Measurements from ENCODE around the gene THRAP3. TPM values are rescaled to one million over a fixed set of nuclear protein-coding genes. Genes with fewer than 3 reads are reported as not detected.

The THRAP3 gene
- total RNA-seq, 1 experiment from 2014 or later = 86.8 TPM

GRCh38 chr1:36273024-36273423, 48.8 kb downstream of the THRAP3 start:
- H3K36me3 Mint-ChIP-seq (ENCODE audit: insufficient read depth, unreplicated experiment) = peaks cover 56% of the 10 kb centered on the region
- POLR2A ChIA-PET = no interaction called here
- no peak overlapping the region for H3K4me3 ChIP-seq (ENCODE audit: low read depth, low read length)
- TF ChIP-seq CTCF (IDR thresholded peaks at IDR 0.05; ENCODE audit: insufficient read depth in 1 of 2, low read depth in 1 of 2, low read length in 1 of 2, severe bottlenecking in 1 of 2, unreplicated experiment in 1 of 2) = no peak
- peaks cover 5% of the 10 kb centered on the region for H3K4me1 Mint-ChIP-seq (ENCODE audit: low read depth, unreplicated experiment)
- DNase-seq = no peak
- no TSS peak for BruUV-seq (replicated peaks)
- H3K27me3 ChIP-seq (replicated peaks; ENCODE audit: control insufficient read depth, insufficient read depth, low read length) = no peaks in the 10 kb centered on the region
- no peaks in the 10 kb centered on the region; the same call in 1 of the 2 replicates for H3K36me3 ChIP-seq (ENCODE audit: control insufficient read depth, insufficient read depth, low read length)
- no peaks in the 10 kb centered on the region for H3K27me3 Mint-ChIP-seq (ENCODE audit: insufficient read depth, unreplicated experiment)
- H3K4me3 Mint-ChIP-seq (ENCODE audit: unreplicated experiment) = no peak overlapping the region
- H3K9me3 ChIP-seq = no peaks in the 10 kb centered on the region
- CTCF ChIA-PET = no interaction called here
- H3K27ac Mint-ChIP-seq (ENCODE audit: unreplicated experiment) = no peak overlapping the region
- no peaks in the 10 kb centered on the region for H3K9me3 Mint-ChIP-seq (ENCODE audit: unreplicated experiment)
- intact Hi-C loops (cut with micrococcal nuclease; ENCODE audit: unreplicated experiment) = no loop called here
- H3K4me1 ChIP-seq = peaks cover 16% of the 10 kb centered on the region

GRCh38 chr1:36274201-36274600, 50.0 kb downstream of the THRAP3 start:
- no peak for TF ChIP-seq CTCF (IDR thresholded peaks at IDR 0.05; ENCODE audit: insufficient read depth in 1 of 2, low read depth in 1 of 2, low read length in 1 of 2, severe bottlenecking in 1 of 2, unreplicated experiment in 1 of 2)

GRCh38 chr1:36276688-36277087, 52.4 kb downstream of the THRAP3 start:
- intact Hi-C loops (cut with micrococcal nuclease; ENCODE audit: unreplicated experiment) = no loop called here
- no peaks in the 10 kb centered on the region; the same call in 1 of the 2 replicates for H3K36me3 ChIP-seq (ENCODE audit: control insufficient read depth, insufficient read depth, low read length)
- POLR2A ChIA-PET = interaction anchor here (0.7 kb wide), 1 partner anchor 74 kb away, joined by 5 read pairs; no protein-coding TSS in a partner anchor
- Mint-ChIP-seq H3K27me3 (ENCODE audit: insufficient read depth, unreplicated experiment) (no peaks in the 10 kb centered on the region), H3K9me3 (ENCODE audit: unreplicated experiment) (no peaks in the 10 kb centered on the region), H3K27ac (ENCODE audit: unreplicated experiment) (no peak overlapping the region), H3K4me1 (ENCODE audit: low read depth, unreplicated experiment) (peaks cover 5% of the 10 kb centered on the region), H3K4me3 (ENCODE audit: unreplicated experiment) (no peak overlapping the region), H3K36me3 (ENCODE audit: insufficient read depth, unreplicated experiment) (peaks cover 32% of the 10 kb centered on the region)
- H3K27me3 ChIP-seq (replicated peaks; ENCODE audit: control insufficient read depth, insufficient read depth, low read length) = no peaks in the 10 kb centered on the region
- no peak overlapping the region for H3K4me3 ChIP-seq (ENCODE audit: low read depth, low read length)
- no peaks in the 10 kb centered on the region for H3K9me3 ChIP-seq
- no peak for TF ChIP-seq CTCF (IDR thresholded peaks at IDR 0.05; ENCODE audit: insufficient read depth in 1 of 2, low read depth in 1 of 2, low read length in 1 of 2, severe bottlenecking in 1 of 2, unreplicated experiment in 1 of 2)
- no peaks in the 10 kb centered on the region for H3K4me1 ChIP-seq
- CTCF ChIA-PET = interaction anchor here (0.6 kb wide), 1 partner anchor 33 kb away, joined by 3 read pairs; no protein-coding TSS in a partner anchor
- no TSS peak for BruUV-seq (replicated peaks)
- DNase-seq = no peak

More at GRCh38 chr1:36274201-36274600, 50.0 kb downstream of the THRAP3 start:
- POLR2A ChIA-PET = no interaction called here
- Histone ChIP-seq H3K4me3 (ENCODE audit: low read depth, low read length) (no peak overlapping the region), H3K4me1 (peaks cover 10% of the 10 kb centered on the region), H3K27me3 (replicated peaks; ENCODE audit: control insufficient read depth, insufficient read depth, low read length) (no peaks in the 10 kb centered on the region), H3K9me3 (no peaks in the 10 kb centered on the region), H3K36me3 (ENCODE audit: control insufficient read depth, insufficient read depth, low read length) (no peaks in the 10 kb centered on the region; the same call in 1 of the 2 replicates)
- no peak for DNase-seq
- Mint-ChIP-seq H3K27ac (ENCODE audit: unreplicated experiment) (no peak overlapping the region), H3K27me3 (ENCODE audit: insufficient read depth, unreplicated experiment) (no peaks in the 10 kb centered on the region), H3K4me3 (ENCODE audit: unreplicated experiment) (no peak overlapping the region), H3K9me3 (ENCODE audit: unreplicated experiment) (no peaks in the 10 kb centered on the region), H3K4me1 (ENCODE audit: low read depth, unreplicated experiment) (peaks cover 5% of the 10 kb centered on the region), H3K36me3 (ENCODE audit: insufficient read depth, unreplicated experiment) (peaks cover 44% of the 10 kb centered on the region)
- BruUV-seq (replicated peaks) = no TSS peak
- intact Hi-C loops (cut with micrococcal nuclease; ENCODE audit: unreplicated experiment) = no loop called here
- CTCF ChIA-PET = no interaction called here

Measured in Caco-2 (cell line).